IPS-15b (cell line): ENCODE data around the gene DIS3L2.

ENCODE experiments used
- H3K27me3 ChIP-seq: one replicate; pipeline ENCODE4 v1.6.1; 2013; ENCODE audit warnings: low read length; ENCODE audit not compliant: control insufficient read depth, insufficient read depth
- H3K36me3 ChIP-seq: one replicate; pipeline ENCODE4 v1.6.1; 2013; ENCODE audit warnings: low read length; ENCODE audit not compliant: control insufficient read depth, insufficient read depth
- H3K4me1 ChIP-seq: one replicate; pipeline ENCODE4 v1.6.1; 2013; ENCODE audit warnings: mild to moderate bottlenecking, low read length; ENCODE audit not compliant: control insufficient read depth, insufficient read depth
- H3K4me3 ChIP-seq: one replicate; pipeline ENCODE4 v1.5.1; 2013; ENCODE audit warnings: low read depth, low read length
- H3K9ac ChIP-seq: one replicate; pipeline ENCODE4 v1.6.1; 2013; ENCODE audit warnings: low read depth, mild to moderate bottlenecking, low read length
- H3K9me3 ChIP-seq: one replicate; pipeline ENCODE4 v1.6.1; 2013; ENCODE audit warnings: mild to moderate bottlenecking, low read length; ENCODE audit not compliant: control insufficient read depth, insufficient read depth

Gene DIS3L2

GRCh38 chr2:231932711-231932970 lies 28.9 kb upstream of the DIS3L2 start:
- Histone ChIP-seq H3K4me1 (no peaks in the 10 kb centered on the region), H3K9me3 (no peaks in the 10 kb centered on the region), H3K27me3 (peaks cover 14% of the 10 kb centered on the region), H3K9ac (no peak overlapping the region), H3K4me3 (no peak overlapping the region), H3K36me3 (no peaks in the 10 kb centered on the region)

GRCh38 chr2:231932985-231933915 lies 28.3 kb upstream of the DIS3L2 start:
- Histone ChIP-seq H3K36me3 (no peaks in the 10 kb centered on the region), H3K4me3 (no peak overlapping the region), H3K27me3 (peaks cover 8% of the 10 kb centered on the region), H3K4me1 (no peaks in the 10 kb centered on the region), H3K9me3 (no peaks in the 10 kb centered on the region), H3K9ac (no peak overlapping the region)

- Histone ChIP-seq H3K9ac (no peak overlapping the region), H3K36me3 (no peaks in the 10 kb centered on the region), H3K27me3 (peaks cover 1% of the 10 kb centered on the region), H3K9me3 (no peaks in the 10 kb centered on the region), H3K4me1 (no peaks in the 10 kb centered on the region), H3K4me3 (no peak overlapping the region)
These were observed 27.6 kb upstream of the DIS3L2 start for GRCh38 chr2:231933916-231934401.

GRCh38 chr2:231934441-231935206 lies 26.9 kb upstream of the DIS3L2 start:
- no peak overlapping the region for H3K4me3 ChIP-seq
- no peaks in the 10 kb centered on the region for H3K36me3 ChIP-seq
- no peaks in the 10 kb centered on the region for H3K9me3 ChIP-seq
- no peaks in the 10 kb centered on the region for H3K4me1 ChIP-seq
- no peaks in the 10 kb centered on the region for H3K27me3 ChIP-seq
- H3K9ac ChIP-seq = no peak overlapping the region

GRCh38 chr2:231935207-231935524 lies 26.3 kb upstream of the DIS3L2 start:
- Histone ChIP-seq H3K27me3 (no peaks in the 10 kb centered on the region), H3K36me3 (no peaks in the 10 kb centered on the region), H3K9me3 (no peaks in the 10 kb centered on the region), H3K4me3 (no peak overlapping the region), H3K4me1 (no peaks in the 10 kb centered on the region), H3K9ac (no peak overlapping the region)

- Histone ChIP-seq H3K4me3 (no peak overlapping the region), H3K9me3 (no peaks in the 10 kb centered on the region), H3K4me1 (no peaks in the 10 kb centered on the region), H3K27me3 (no peaks in the 10 kb centered on the region), H3K36me3 (no peaks in the 10 kb centered on the region), H3K9ac (no peak overlapping the region)
These were observed 25.7 kb upstream of the DIS3L2 start for GRCh38 chr2:231935815-231936214.

GRCh38 chr2:231936491-231936890 lies 25.0 kb upstream of the DIS3L2 start:
- no peaks in the 10 kb centered on the region for H3K27me3 ChIP-seq
- no peak overlapping the region for H3K4me3 ChIP-seq
- no peaks in the 10 kb centered on the region for H3K9me3 ChIP-seq
- no peaks in the 10 kb centered on the region for H3K4me1 ChIP-seq
- no peaks in the 10 kb centered on the region for H3K36me3 ChIP-seq
- no peak overlapping the region for H3K9ac ChIP-seq

- Histone ChIP-seq H3K36me3 (no peaks in the 10 kb centered on the region), H3K27me3 (no peaks in the 10 kb centered on the region), H3K4me3 (no peak overlapping the region), H3K4me1 (no peaks in the 10 kb centered on the region), H3K9me3 (no peaks in the 10 kb centered on the region), H3K9ac (no peak overlapping the region)
These were observed 24.5 kb upstream of the DIS3L2 start for GRCh38 chr2:231937057-231937456.

GRCh38 chr2:231939022-231939421 lies 22.5 kb upstream of the DIS3L2 start:
- H3K27me3 ChIP-seq = no peaks in the 10 kb centered on the region
- no peak overlapping the region for H3K9ac ChIP-seq
- H3K9me3 ChIP-seq = no peaks in the 10 kb centered on the region
- no peak overlapping the region for H3K4me3 ChIP-seq
- H3K36me3 ChIP-seq = no peaks in the 10 kb centered on the region
- H3K4me1 ChIP-seq = no peaks in the 10 kb centered on the region

- Histone ChIP-seq H3K9me3 (no peaks in the 10 kb centered on the region), H3K27me3 (no peaks in the 10 kb centered on the region), H3K36me3 (no peaks in the 10 kb centered on the region), H3K4me1 (no peaks in the 10 kb centered on the region), H3K9ac (no peak overlapping the region), H3K4me3 (no peak overlapping the region)
These were observed 20.7 kb upstream of the DIS3L2 start for GRCh38 chr2:231940795-231941194.

GRCh38 chr2:231941673-231942072 lies 19.8 kb upstream of the DIS3L2 start:
- H3K4me1 ChIP-seq = no peaks in the 10 kb centered on the region
- H3K9me3 ChIP-seq = no peaks in the 10 kb centered on the region
- H3K27me3 ChIP-seq = no peaks in the 10 kb centered on the region
- H3K36me3 ChIP-seq = no peaks in the 10 kb centered on the region
- no peak overlapping the region for H3K4me3 ChIP-seq
- H3K9ac ChIP-seq = no peak overlapping the region

GRCh38 chr2:231942180-231942579 lies 19.3 kb upstream of the DIS3L2 start:
- no peaks in the 10 kb centered on the region for H3K36me3 ChIP-seq
- no peaks in the 10 kb centered on the region for H3K4me1 ChIP-seq
- H3K9ac ChIP-seq = no peak overlapping the region
- H3K9me3 ChIP-seq = no peaks in the 10 kb centered on the region
- H3K27me3 ChIP-seq = no peaks in the 10 kb centered on the region
- H3K4me3 ChIP-seq = no peak overlapping the region
